ENCODE measurements around the gene TTC7B. TPM values are rescaled to one million over a fixed set of nuclear protein-coding genes. Genes with fewer than 3 reads are reported as not detected.

Gene TTC7B
- total RNA-seq, 1 donor from 2014 or later, result 46.6 TPM

DNA sequence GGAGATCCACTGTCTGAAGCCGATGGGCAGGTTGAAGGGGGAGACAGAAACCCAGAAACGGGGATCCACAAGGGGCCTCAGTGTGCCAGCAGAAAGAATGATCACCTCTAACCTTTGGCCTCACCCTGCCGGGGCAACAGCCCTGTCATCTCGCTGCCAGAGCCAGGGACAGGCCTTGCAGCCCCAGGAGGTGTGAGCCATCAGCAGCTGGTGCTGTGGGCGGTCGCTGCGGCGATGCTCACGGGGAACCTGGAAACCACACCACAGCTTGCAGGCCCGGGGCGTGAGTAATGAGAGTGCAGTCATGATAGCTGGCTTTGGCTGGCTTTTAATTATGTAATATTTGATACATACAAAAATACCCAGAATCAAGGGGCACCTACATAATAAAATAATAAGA is 4.7 kb upstream of the TTC7B start:
- Mint-ChIP-seq H3K27ac (no peak overlapping the region), H3K36me3 (ENCODE audit: insufficient read depth) (peaks cover 2% of the 10 kb centered on the region)
- TF ChIP-seq, protein P1, sequence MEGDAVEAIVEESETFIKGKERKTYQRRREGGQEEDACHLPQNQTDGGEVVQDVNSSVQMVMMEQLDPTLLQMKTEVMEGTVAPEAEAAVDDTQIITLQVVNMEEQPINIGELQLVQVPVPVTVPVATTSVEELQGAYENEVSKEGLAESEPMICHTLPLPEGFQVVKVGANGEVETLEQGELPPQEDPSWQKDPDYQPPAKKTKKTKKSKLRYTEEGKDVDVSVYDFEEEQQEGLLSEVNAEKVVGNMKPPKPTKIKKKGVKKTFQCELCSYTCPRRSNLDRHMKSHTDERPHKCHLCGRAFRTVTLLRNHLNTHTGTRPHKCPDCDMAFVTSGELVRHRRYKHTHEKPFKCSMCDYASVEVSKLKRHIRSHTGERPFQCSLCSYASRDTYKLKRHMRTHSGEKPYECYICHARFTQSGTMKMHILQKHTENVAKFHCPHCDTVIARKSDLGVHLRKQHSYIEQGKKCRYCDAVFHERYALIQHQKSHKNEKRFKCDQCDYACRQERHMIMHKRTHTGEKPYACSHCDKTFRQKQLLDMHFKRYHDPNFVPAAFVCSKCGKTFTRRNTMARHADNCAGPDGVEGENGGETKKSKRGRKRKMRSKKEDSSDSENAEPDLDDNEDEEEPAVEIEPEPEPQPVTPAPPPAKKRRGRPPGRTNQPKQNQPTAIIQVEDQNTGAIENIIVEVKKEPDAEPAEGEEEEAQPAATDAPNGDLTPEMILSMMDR (IDR thresholded peaks at IDR 0.05; ENCODE audit: unreplicated experiment), result no peak

DNA sequence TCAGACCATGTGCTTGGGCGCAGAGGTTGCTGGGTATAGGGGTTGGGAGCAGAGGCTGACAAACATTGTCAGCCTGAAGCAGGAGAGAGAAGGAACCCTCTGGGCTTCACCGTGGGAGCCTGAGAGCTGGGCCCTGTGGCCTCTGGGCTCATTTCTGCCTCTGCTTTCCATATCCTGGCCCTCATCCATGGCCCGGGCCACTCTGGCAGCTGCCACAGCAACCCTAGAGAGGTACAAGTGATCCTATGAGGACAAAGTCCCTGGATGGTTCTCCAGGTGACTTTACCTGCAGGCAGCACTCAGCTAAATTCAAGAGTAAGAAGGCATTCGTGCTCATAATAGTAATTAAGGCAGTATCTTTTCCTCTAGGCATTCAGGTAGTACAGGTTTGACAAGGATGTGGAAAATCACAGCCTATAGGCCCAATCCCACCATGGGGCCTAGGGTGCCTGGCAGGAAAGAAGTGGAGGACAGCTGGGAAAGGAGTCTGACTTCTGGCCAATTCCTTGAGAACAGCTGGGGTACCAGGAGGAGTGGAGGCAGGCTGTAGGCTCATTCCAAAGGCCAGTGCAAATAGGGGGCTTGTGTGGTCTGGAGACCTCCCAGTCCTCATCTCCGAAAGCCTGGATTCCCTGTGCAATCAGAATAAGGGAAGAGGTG is 3.6 kb upstream of the TTC7B start:
- TF ChIP-seq, protein P1 (IDR thresholded peaks at IDR 0.05; ENCODE audit: unreplicated experiment), result no peak
- Mint-ChIP-seq H3K36me3 (ENCODE audit: insufficient read depth) (peaks cover 2% of the 10 kb centered on the region), H3K27me3 (peaks cover 22% of the 10 kb centered on the region), H3K4me3 (ENCODE audit: low read depth) (no peak overlapping the region), H3K9me3 (ENCODE audit: low read depth) (peaks cover 7% of the 10 kb centered on the region), H3K27ac (peak overlapping the region; percentile 71), H3K4me1 (ENCODE audit: low read depth) (peaks cover 16% of the 10 kb centered on the region)
- DNase-seq (ENCODE audit: low spot score, unreplicated experiment), result no peak

More for the DNA sequence above, 4.7 kb upstream of the TTC7B start:
- Mint-ChIP-seq H3K4me3 (ENCODE audit: low read depth) (no peak overlapping the region), H3K9me3 (ENCODE audit: low read depth) (peaks cover 7% of the 10 kb centered on the region), H3K27me3 (peaks cover 17% of the 10 kb centered on the region), H3K4me1 (ENCODE audit: low read depth) (peaks cover 8% of the 10 kb centered on the region)
- DNase-seq (ENCODE audit: low spot score, unreplicated experiment), result no peak

DNA sequence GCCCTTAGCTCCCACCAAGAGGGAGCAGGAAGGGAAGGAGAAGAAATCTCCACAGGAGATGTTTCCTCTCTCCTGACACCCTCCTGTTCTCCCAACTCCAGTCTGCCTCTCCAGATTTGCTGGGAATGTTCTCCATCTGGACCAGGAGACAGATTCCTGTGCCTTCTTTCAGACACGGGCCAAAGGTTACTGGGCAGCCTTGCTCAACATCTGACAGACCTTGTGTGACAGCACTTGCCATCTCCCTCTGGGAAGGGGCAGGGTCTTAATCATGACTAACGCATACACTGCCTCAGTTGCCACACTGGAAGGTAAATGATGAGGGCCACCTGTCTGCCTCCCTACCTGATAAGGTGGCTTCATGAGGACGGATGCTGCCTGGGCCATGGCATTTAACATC is 2.5 kb upstream of the TTC7B start:
- TF ChIP-seq, protein P1 (IDR thresholded peaks at IDR 0.05; ENCODE audit: unreplicated experiment), result no peak
- peaks cover under 1% of the 10 kb centered on the region for H3K9me3 Mint-ChIP-seq (ENCODE audit: low read depth)
- no peak for DNase-seq (ENCODE audit: low spot score, unreplicated experiment)
- H3K4me3 Mint-ChIP-seq (ENCODE audit: low read depth), result no peak overlapping the region
- H3K36me3 Mint-ChIP-seq (ENCODE audit: insufficient read depth), result no peaks in the 10 kb centered on the region
- H3K27me3 Mint-ChIP-seq, result peaks cover 22% of the 10 kb centered on the region
- H3K4me1 Mint-ChIP-seq (ENCODE audit: low read depth), result peaks cover 28% of the 10 kb centered on the region
- H3K27ac Mint-ChIP-seq, result no peak overlapping the region

DNA sequence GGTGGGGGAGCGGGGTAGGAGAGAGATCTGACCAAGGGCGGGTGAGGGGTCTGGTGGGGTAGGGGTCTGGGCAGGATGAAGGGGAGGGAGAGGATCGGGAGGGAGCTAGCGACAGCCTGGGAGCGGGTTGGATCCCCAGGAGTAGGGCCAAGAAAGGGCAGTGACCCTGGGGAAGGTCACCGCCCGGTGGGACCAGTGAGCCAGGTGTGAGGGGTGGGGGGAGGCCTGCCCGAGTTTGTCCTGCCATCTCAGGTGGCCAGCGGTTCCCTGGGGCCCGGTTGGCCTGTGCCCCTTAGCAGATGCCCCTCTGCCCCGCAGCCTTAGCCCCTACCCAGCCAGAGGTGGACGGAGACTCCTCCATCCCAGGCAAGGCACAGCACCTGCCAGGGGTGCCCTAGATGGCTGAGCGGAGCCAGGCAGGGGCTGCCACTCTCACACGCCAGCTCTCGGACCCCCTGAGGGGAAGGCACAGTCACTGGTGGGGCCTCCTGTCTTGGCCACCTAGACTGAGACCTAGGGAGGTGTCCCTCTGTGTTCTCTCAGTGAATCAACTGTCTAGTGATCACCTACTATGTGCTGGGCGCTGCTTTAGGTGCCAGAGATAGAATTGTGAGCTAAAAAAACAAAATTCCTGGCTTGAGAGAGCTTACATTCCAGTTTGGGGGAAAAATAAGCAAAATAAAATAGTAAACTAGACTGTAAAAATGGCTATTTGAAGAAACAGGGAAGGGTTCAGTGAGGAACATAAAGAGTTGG is 629 bp upstream of the TTC7B start:
- peaks cover 23% of the 10 kb centered on the region for H3K27me3 Mint-ChIP-seq
- TF ChIP-seq, protein P1 (IDR thresholded peaks at IDR 0.05; ENCODE audit: unreplicated experiment), result no peak
- DNase-seq (ENCODE audit: low spot score, unreplicated experiment), result no peak
- peak overlapping the region; percentile 55 for H3K4me3 Mint-ChIP-seq (ENCODE audit: low read depth)
- no peaks in the 10 kb centered on the region for H3K9me3 Mint-ChIP-seq (ENCODE audit: low read depth)
- peaks cover 42% of the 10 kb centered on the region for H3K4me1 Mint-ChIP-seq (ENCODE audit: low read depth)
- H3K36me3 Mint-ChIP-seq (ENCODE audit: insufficient read depth), result no peaks in the 10 kb centered on the region
- H3K27ac Mint-ChIP-seq, result no peak overlapping the region

DNA sequence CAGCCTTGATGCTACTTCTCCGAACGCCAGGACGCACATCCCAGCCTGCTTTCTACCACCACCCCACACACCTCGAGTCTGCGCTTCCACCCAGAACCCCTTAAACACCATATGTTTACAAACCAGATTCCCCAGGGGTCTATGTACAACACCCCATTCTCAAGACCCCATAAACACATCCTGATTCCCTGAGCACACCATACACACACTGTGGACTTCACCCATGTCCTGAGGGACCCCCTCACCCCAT is 733 bp downstream of the TTC7B start:
- Mint-ChIP-seq H3K4me1 (ENCODE audit: low read depth) (peaks cover 48% of the 10 kb centered on the region), H3K9me3 (ENCODE audit: low read depth) (no peaks in the 10 kb centered on the region), H3K4me3 (ENCODE audit: low read depth) (peak overlapping the region; percentile 90), H3K27me3 (peaks cover 33% of the 10 kb centered on the region), H3K27ac (peak overlapping the region; percentile 75), H3K36me3 (ENCODE audit: insufficient read depth) (no peaks in the 10 kb centered on the region)
- TF ChIP-seq, protein P1 (IDR thresholded peaks at IDR 0.05; ENCODE audit: unreplicated experiment), result no peak
- no peak for DNase-seq (ENCODE audit: low spot score, unreplicated experiment)
